ENCODE data around the gene SNX30.

The SNX30 gene

DNA sequence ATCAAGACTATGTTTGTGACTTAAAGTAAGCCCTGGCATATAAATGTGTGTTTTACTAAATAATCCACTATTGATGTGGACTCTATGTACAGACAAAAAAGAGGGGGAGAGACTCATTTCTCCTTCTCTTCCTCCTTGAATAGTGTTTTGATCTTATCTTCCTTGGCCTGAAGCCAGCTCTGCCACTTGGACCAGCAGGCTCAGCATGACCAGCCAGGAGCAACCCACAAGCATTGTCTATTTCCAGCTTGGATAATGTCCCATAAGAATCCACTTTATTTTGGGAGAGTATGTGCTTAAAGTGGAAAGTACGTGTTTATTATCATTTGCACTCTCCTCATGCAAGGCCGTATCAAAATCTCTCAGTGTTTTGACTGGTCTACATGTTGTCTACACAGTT is 164.0 kb downstream of the SNX30 start:
- no peak for TF ChIP-seq SUZ12 (IDR thresholded peaks at IDR 0.05)
- TF ChIP-seq FOXM1 (IDR thresholded peaks at IDR 0.05; ENCODE audit: borderline replicate concordance): no peak
- no peak for TF ChIP-seq ZNF384 (IDR thresholded peaks at IDR 0.05)
- no peak for TF ChIP-seq FOXK2 (IDR thresholded peaks at IDR 0.05)
- no peak for TF ChIP-seq BHLHE40 (IDR thresholded peaks at IDR 0.05; ENCODE audit: borderline replicate concordance)
- TF ChIP-seq ELF4 (IDR thresholded peaks at IDR 0.05): no peak
- TF ChIP-seq LEF1 (IDR thresholded peaks at IDR 0.05; ENCODE audit: borderline replicate concordance): no peak
- TF ChIP-seq TARDBP (IDR thresholded peaks at IDR 0.05): no peak
- POLR2A ChIA-PET: no interaction called here
- CTCF ChIA-PET: no interaction called here
- DNase-seq (ENCODE audit: extremely low spot score): no peak

DNA sequence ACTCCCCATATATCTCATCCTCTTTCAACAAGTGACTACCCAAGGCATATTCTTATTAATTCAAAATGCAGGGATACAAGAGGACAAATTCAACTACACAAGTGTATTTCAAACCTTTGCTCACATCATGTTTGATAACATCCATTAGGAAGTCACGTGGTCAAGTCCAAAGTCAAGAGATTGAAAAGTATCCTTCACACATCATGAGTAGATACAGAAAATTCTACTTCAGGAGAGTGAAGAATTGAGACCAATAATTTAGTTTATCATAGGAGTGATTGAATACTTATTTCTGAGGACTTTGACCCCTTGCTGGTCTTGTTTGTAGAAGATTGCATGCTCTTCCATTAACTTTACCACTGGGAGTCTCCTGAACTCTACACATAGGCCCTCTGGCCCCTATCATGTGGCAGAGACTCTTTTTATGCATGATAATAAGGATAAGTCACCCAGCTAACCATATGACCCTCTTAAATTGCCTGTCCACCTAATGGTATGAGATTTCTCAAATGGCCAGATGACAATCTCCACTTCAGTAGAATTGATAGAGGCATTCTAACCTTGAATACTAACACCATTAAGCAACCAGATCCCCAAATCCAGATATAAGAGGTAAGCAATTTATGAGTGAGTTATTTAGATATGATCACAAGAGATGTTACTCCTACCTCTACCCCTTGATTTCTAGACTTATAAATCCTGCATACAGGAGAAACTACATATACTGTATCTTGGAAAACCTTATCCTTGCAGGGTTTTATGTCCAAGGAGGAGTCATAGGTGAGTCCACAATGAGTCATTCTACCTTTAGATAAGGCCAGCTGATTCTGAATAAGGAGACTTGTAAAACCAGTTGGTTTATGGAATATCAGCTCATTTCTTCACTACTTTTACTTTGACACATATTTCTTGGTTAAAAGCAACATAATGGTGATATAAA is 166.8 kb downstream of the SNX30 start:
- CTCF ChIA-PET: no interaction called here
- no peak for DNase-seq (ENCODE audit: extremely low spot score)
- TF ChIP-seq ELF4 (IDR thresholded peaks at IDR 0.05) (no peak), NFRKB (IDR thresholded peaks at IDR 0.05) (no peak), TARDBP (IDR thresholded peaks at IDR 0.05) (no peak), FOXA1 (IDR thresholded peaks at IDR 0.05) (no peak), FOXK2 (IDR thresholded peaks at IDR 0.05) (no peak), ZNF384 (IDR thresholded peaks at IDR 0.05) (no peak)
- TF ChIP-seq, protein P1, sequence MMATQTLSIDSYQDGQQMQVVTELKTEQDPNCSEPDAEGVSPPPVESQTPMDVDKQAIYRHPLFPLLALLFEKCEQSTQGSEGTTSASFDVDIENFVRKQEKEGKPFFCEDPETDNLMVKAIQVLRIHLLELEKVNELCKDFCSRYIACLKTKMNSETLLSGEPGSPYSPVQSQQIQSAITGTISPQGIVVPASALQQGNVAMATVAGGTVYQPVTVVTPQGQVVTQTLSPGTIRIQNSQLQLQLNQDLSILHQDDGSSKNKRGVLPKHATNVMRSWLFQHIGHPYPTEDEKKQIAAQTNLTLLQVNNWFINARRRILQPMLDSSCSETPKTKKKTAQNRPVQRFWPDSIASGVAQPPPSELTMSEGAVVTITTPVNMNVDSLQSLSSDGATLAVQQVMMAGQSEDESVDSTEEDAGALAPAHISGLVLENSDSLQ (IDR thresholded peaks at IDR 0.05): no peak
- POLR2A ChIA-PET: no interaction called here

DNA sequence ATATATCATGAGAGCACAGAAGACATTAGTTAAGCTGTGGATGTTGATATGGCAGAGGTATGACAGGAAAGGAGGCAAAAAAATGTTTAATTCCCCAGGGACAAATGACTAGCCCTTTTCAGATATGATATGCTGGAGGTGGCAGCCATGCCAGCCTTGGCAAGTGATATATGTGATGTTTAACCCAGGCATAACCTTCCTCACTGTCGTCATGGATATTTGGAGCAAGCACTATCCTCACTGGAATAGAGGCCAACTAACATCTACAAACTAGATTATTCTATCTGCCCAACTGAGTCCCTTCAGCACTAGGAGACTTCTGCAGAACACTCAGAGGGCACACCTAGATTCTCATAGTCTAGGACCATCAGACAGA is 167.4 kb downstream of the SNX30 start:
- POLR2A ChIA-PET: no interaction called here
- CTCF ChIA-PET: no interaction called here
- no peak for DNase-seq (ENCODE audit: extremely low spot score)
- no peak for TF ChIP-seq ZNF384 (IDR thresholded peaks at IDR 0.05)
- no peak for TF ChIP-seq FOXA1 (IDR thresholded peaks at IDR 0.05)
- no peak for TF ChIP-seq HDGF (IDR thresholded peaks at IDR 0.05; ENCODE audit: borderline replicate concordance)
- TF ChIP-seq, protein P1 (IDR thresholded peaks at IDR 0.05): no peak
- TF ChIP-seq FOXM1 (IDR thresholded peaks at IDR 0.05; ENCODE audit: borderline replicate concordance): no peak
- no peak for TF ChIP-seq SUZ12 (IDR thresholded peaks at IDR 0.05)
- no peak for TF ChIP-seq ARNT (IDR thresholded peaks at IDR 0.05)
- no peak for TF ChIP-seq BHLHE40 (IDR thresholded peaks at IDR 0.05; ENCODE audit: borderline replicate concordance)
- TF ChIP-seq L3MBTL2 (conservative IDR thresholded peaks at IDR 0.05): no peak
- no peak for TF ChIP-seq LEF1 (IDR thresholded peaks at IDR 0.05; ENCODE audit: borderline replicate concordance)
- TF ChIP-seq CTBP1 (IDR thresholded peaks at IDR 0.05; ENCODE audit: borderline replicate concordance): no peak
- no peak for TF ChIP-seq NFRKB (IDR thresholded peaks at IDR 0.05)
- TF ChIP-seq TARDBP (IDR thresholded peaks at IDR 0.05): no peak
- no peak for TF ChIP-seq ELF4 (IDR thresholded peaks at IDR 0.05)
- TF ChIP-seq SP1 (IDR thresholded peaks at IDR 0.05): no peak

DNA sequence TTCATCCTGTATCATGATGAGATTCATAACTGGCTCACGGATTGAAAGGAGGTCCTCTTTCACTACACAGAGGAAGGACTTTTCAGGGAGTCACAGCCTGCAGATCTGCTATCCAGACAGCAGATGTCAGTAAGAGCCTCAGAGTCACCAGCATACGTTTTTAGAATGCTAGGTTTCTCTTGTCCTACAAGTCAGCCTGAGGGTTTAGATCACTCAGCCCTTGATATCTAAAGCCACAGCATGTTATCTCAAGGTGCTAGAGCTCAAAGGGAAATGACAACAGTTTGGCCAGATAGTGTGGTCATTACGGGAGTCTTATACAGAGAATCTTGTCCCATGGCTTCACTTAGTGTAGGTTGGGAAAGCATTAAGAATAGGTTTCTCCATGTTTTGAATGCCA is 171.0 kb downstream of the SNX30 start:
- TF ChIP-seq ZNF384 (IDR thresholded peaks at IDR 0.05): no peak
- TF ChIP-seq FOXM1 (IDR thresholded peaks at IDR 0.05; ENCODE audit: borderline replicate concordance): no peak
- TF ChIP-seq FOXK2 (IDR thresholded peaks at IDR 0.05): no peak
- no peak for TF ChIP-seq ELF4 (IDR thresholded peaks at IDR 0.05)
- TF ChIP-seq, protein P1 (IDR thresholded peaks at IDR 0.05): no peak
- TF ChIP-seq LEF1 (IDR thresholded peaks at IDR 0.05; ENCODE audit: borderline replicate concordance): no peak
- no peak for TF ChIP-seq CTBP1 (IDR thresholded peaks at IDR 0.05; ENCODE audit: borderline replicate concordance)
- TF ChIP-seq BHLHE40 (IDR thresholded peaks at IDR 0.05; ENCODE audit: borderline replicate concordance): no peak
- no peak for TF ChIP-seq SUZ12 (IDR thresholded peaks at IDR 0.05)
- TF ChIP-seq TARDBP (IDR thresholded peaks at IDR 0.05): no peak
- no peak for TF ChIP-seq HDGF (IDR thresholded peaks at IDR 0.05; ENCODE audit: borderline replicate concordance)
- peak; percentile 38 for DNase-seq (ENCODE audit: extremely low spot score)
- CTCF ChIA-PET: no interaction called here
- POLR2A ChIA-PET: no interaction called here

All from HEK293T (cell line).